ENCODE data around the gene NEUROD4. TPM values are rescaled to one million over a fixed set of nuclear protein-coding genes. Genes with fewer than 3 reads are reported as not detected.

NEUROD4 gene
- total and polyA plus RNA-seq, 10 of the 15 experiments (the other 5 are each of a cell fraction or from before 2014, with no cell fraction given): 0.06 TPM; not detected in 9

DNA sequence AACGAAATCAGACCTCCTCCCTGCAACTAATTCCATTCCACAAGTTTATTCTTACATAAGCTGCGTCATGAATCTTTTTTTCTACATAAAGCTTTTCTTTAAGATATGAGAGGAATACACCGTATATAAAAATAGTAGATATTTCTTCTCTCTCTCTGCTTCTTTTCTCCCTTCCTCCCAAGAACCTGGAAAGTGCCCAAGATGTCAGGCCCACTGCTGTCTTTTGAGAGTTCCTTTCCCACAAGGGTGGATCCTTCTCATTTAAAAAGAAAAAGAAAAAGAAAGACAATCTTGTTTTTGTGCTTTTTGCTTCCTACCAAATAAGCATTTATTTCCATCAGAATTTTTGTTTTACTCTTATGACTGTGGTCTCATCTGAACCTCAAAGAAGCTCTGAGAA, 46.2 kb upstream of the NEUROD4 start:
- H3K9me3 ChIP-seq (replicated peaks; ENCODE audit: control insufficient read depth, insufficient read depth, low read length): no peaks in the 10 kb centered on the region
- H3K4me1 ChIP-seq (ENCODE audit: control insufficient read depth, insufficient read depth, low read length): no peaks in the 10 kb centered on the region
- H3K27ac ChIP-seq (ENCODE audit: control insufficient read depth, insufficient read depth): no peak overlapping the region
- WGBS (ENCODE audit: insufficient coverage, insufficient replicate concordance, low lambda C conversion rate, missing lambda C conversion rate): 95% methylated on average over 3 of the region's 3 CpGs
- ChIA-PET SMC1A (ENCODE audit: uncharacterized antibody, unreplicated experiment) (interaction anchor here (1.0 to 13.8 kb wide), 4 partner anchors 9 to 19 kb away, joined by 3 to 90 read pairs (median 12); no protein-coding TSS in a partner anchor), POLR2A (no interaction called here), RAD21 (ENCODE audit: unreplicated experiment) (interaction anchor here (0.5 kb wide), 1 partner anchor 24 kb away, joined by 3 read pairs; no protein-coding TSS in a partner anchor), CTCF (interaction anchor here (0.8 to 6.6 kb wide), 8 partner anchors 10 to 99 kb away, joined by 3 to 30 read pairs (median 6); partner anchors contain the start of gene TESPA1)
- DNase-seq (ENCODE audit: low read depth, low spot score): no peak
- H3K79me2 ChIP-seq (ENCODE audit: control insufficient read depth, insufficient read depth, low read length): no peaks in the 10 kb centered on the region
- H3K27me3 ChIP-seq (replicated peaks in 1 of 2; ENCODE audit: control insufficient read depth in 2 of 2, insufficient read depth in 2 of 2, low read length in 1 of 2): no peaks in the 10 kb centered on the region
- H3K9ac ChIP-seq (ENCODE audit: control insufficient read depth, insufficient read depth, low read length): no peak overlapping the region
- no TSS peak for BruUV-seq (replicated peaks)
- H3K4me3 ChIP-seq: no peak overlapping the region
- H4K20me1 ChIP-seq (ENCODE audit: control insufficient read depth, insufficient read depth): no peaks in the 10 kb centered on the region
- in situ Hi-C loops (cut with MboI) (no loop called here), intact Hi-C loops (cut with micrococcal nuclease; ENCODE audit: unreplicated experiment) (no loop called here)
- ATAC-seq: no peak
- FAIRE-seq: no peak
- peaks cover 0 to 5% of the 10 kb centered on the region in 2 experiments; a peak in 1 of 4 replicates for H3K36me3 ChIP-seq (ENCODE audit: control insufficient read depth in 2 of 2, insufficient read depth in 2 of 2, low read length in 1 of 2)
- no peak overlapping the region for H2AFZ ChIP-seq (ENCODE audit: control insufficient read depth, low read depth, low read length)
- TF ChIP-seq MXI1 (IDR thresholded peaks at IDR 0.05; ENCODE audit: low read depth, low read length) (no peak), MEF2B (IDR thresholded peaks at IDR 0.05; ENCODE audit: partially characterized antibody, poor library complexity, severe bottlenecking) (no peak), NFYA (IDR thresholded peaks at IDR 0.05; ENCODE audit: borderline replicate concordance, low read depth, low read length) (no peak), POU2F2 (IDR thresholded peaks at IDR 0.05; ENCODE audit: borderline replicate concordance, low read depth, low read length) (no peak), ZNF592 (IDR thresholded peaks at IDR 0.05) (no peak), YBX1 (IDR thresholded peaks at IDR 0.05) (no peak), DPF2 (IDR thresholded peaks at IDR 0.05) (no peak), USF1 (IDR thresholded peaks at IDR 0.05; ENCODE audit: borderline replicate concordance, extremely low read length, insufficient read depth, low read depth, low read length) (no peak), ZNF217 (IDR thresholded peaks at IDR 0.05) (no peak), TAF1 (IDR thresholded peaks at IDR 0.05; ENCODE audit: borderline replicate concordance, low read depth, low read length) (no peak), ESRRA (IDR thresholded peaks at IDR 0.05; ENCODE audit: low read length) (no peak), ZNF622 (IDR thresholded peaks at IDR 0.05) (no peak), HDAC2 (IDR thresholded peaks at IDR 0.05) (no peak), SREBF1 (IDR thresholded peaks at IDR 0.05; ENCODE audit: low read length) (no peak)
- TF ChIP-seq, protein P1, sequence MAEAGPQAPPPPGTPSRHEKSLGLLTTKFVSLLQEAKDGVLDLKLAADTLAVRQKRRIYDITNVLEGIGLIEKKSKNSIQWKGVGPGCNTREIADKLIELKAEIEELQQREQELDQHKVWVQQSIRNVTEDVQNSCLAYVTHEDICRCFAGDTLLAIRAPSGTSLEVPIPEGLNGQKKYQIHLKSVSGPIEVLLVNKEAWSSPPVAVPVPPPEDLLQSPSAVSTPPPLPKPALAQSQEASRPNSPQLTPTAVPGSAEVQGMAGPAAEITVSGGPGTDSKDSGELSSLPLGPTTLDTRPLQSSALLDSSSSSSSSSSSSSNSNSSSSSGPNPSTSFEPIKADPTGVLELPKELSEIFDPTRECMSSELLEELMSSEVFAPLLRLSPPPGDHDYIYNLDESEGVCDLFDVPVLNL (IDR thresholded peaks at IDR 0.05; ENCODE audit: low read depth, low read length): no peak
- H3K4me2 ChIP-seq (ENCODE audit: control insufficient read depth, insufficient read depth): no peak overlapping the region

Measured in GM12878 (cell line).